ENCODE results near the gene FLNC. TPM values are rescaled to one million over a fixed set of nuclear protein-coding genes. Genes with fewer than 3 reads are reported as not detected.

FLNC gene
- total and polyA plus RNA-seq, 2 of the 4 experiments (the other 2 are of a cell fraction): 116 to 154 TPM

- H2AK5ac ChIP-seq (ENCODE audit: low read depth, low read length): no peak overlapping the region
- CTCF ChIA-PET: no interaction called here
- DNase-seq: no peak
- no peak overlapping the region for H2AK9ac ChIP-seq (replicated peaks; ENCODE audit: low read depth, low read length, poor library complexity)
- dilution Hi-C loops (cut with HindIII; ENCODE audit: low sequenced_read_pairs, unreplicated experiment) (no loop called here), intact Hi-C loops (cut with micrococcal nuclease) (no loop called here), in situ Hi-C loops (cut with MboI; ENCODE audit: low sequenced_read_pairs) (loop anchor here (25.0 kb wide), 1 partner anchor 424 kb away; the partner anchor contains the start of gene HILPDA)
- H4K91ac ChIP-seq (ENCODE audit: insufficient read depth, low read depth, low read length): no peak overlapping the region
- no peak overlapping the region for H4K5ac ChIP-seq (ENCODE audit: low read depth, low read length)
- POLR2A ChIA-PET (ENCODE audit: unreplicated experiment): no interaction called here
- H2BK5ac ChIP-seq (ENCODE audit: low read depth, low read length, poor library complexity, severe bottlenecking): no peak overlapping the region
- H3K4me1 ChIP-seq (ENCODE audit: control insufficient read depth, insufficient read depth, low read length): no peaks in the 10 kb centered on the region
- no peak overlapping the region for H3K4me2 ChIP-seq (ENCODE audit: low read depth, low read length)
- H3K14ac ChIP-seq (replicated peaks; ENCODE audit: low read depth, low read length): no peak overlapping the region
- H2BK20ac ChIP-seq (ENCODE audit: low read depth, low read length): no peak overlapping the region
- H3K79me1 ChIP-seq (ENCODE audit: low read depth in 1 of 2, low read length in 2 of 2): no peaks in the 10 kb centered on the region
- no peak overlapping the region for H3K27ac ChIP-seq (ENCODE audit: insufficient read depth, low read length)
- BruUV-seq (replicated peaks): no TSS peak
- TF ChIP-seq NFE2L2 (IDR thresholded peaks at IDR 0.05; ENCODE audit: low read depth, low read length) (no peak), CTCF (conservative IDR thresholded peaks at IDR 0.05; ENCODE audit: low read depth, low read length) (no peak), MAZ (IDR thresholded peaks at IDR 0.05; ENCODE audit: borderline replicate concordance, low read depth, low read length) (no peak), RCOR1 (IDR thresholded peaks at IDR 0.05; ENCODE audit: insufficient replicate concordance, low read length) (no peak), MAFK (IDR thresholded peaks at IDR 0.05; ENCODE audit: low read depth, low read length) (no peak), MXI1 (IDR thresholded peaks at IDR 0.05; ENCODE audit: borderline replicate concordance, low read depth, low read length) (no peak), CEBPB (IDR thresholded peaks at IDR 0.05; ENCODE audit: low read depth, low read length) (no peak), RAD21 (IDR thresholded peaks at IDR 0.05; ENCODE audit: low read length) (no peak), SMC3 (IDR thresholded peaks at IDR 0.05; ENCODE audit: low read depth, low read length) (no peak), CHD1 (IDR thresholded peaks at IDR 0.05; ENCODE audit: low read depth, low read length) (no peak), POLR2A (IDR thresholded peaks at IDR 0.05; ENCODE audit: low read depth, low read length) (no peak), RFX5 (IDR thresholded peaks at IDR 0.05; ENCODE audit: low read depth, low read length) (no peak), BHLHE40 (IDR thresholded peaks at IDR 0.05; ENCODE audit: low read depth, low read length) (no peak), FOS (IDR thresholded peaks at IDR 0.05; ENCODE audit: low read depth, low read length) (no peak), ELK1 (IDR thresholded peaks at IDR 0.05; ENCODE audit: borderline replicate concordance, low read depth, low read length) (no peak)
- TF ChIP-seq, protein P1, sequence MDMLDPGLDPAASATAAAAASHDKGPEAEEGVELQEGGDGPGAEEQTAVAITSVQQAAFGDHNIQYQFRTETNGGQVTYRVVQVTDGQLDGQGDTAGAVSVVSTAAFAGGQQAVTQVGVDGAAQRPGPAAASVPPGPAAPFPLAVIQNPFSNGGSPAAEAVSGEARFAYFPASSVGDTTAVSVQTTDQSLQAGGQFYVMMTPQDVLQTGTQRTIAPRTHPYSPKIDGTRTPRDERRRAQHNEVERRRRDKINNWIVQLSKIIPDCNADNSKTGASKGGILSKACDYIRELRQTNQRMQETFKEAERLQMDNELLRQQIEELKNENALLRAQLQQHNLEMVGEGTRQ (IDR thresholded peaks at IDR 0.05; ENCODE audit: low read depth, low read length): no peak
- H3K9me1 ChIP-seq (ENCODE audit: insufficient read depth, low read length): no peaks in the 10 kb centered on the region
- no peak overlapping the region for H3K56ac ChIP-seq (ENCODE audit: extremely low read depth, insufficient read depth, low read length)
- no peak overlapping the region for H3K9ac ChIP-seq (ENCODE audit: low read depth, low read length)
- H2BK15ac ChIP-seq (ENCODE audit: low read depth, low read length): no peak overlapping the region
- H3K4ac ChIP-seq (ENCODE audit: low read depth, low read length): no peak overlapping the region
- no peaks in the 10 kb centered on the region for H3K9me3 ChIP-seq (ENCODE audit: control insufficient read depth, insufficient read depth, low read length)
- ATAC-seq (ENCODE audit: low read depth): no peak
- no peak overlapping the region for H3K4me3 ChIP-seq (ENCODE audit: insufficient read depth, low read depth, low read length)
- 60% methylated on average over 6 of the region's 14 CpGs; no CpG with 5 or more reads in 1 of the 2 experiments for WGBS, 2 experiments (ENCODE audit: extremely low coverage in 2 of 2, insufficient read length in 1 of 2)
- H3K18ac ChIP-seq (ENCODE audit: low read depth, low read length): no peak overlapping the region
- no peak overlapping the region for H4K8ac ChIP-seq (ENCODE audit: low read depth in 2 of 2, low read length in 2 of 2)
- no peak overlapping the region for H3K23ac ChIP-seq (ENCODE audit: low read depth, low read length)
- H4K20me1 ChIP-seq (ENCODE audit: insufficient read depth, low read length): peaks cover 4% of the 10 kb centered on the region; the same call in 1 of the 2 replicates
- no peak overlapping the region for H2BK120ac ChIP-seq (ENCODE audit: low read depth, low read length)
- no peak overlapping the region for H2AFZ ChIP-seq (replicated peaks; ENCODE audit: low read length, poor library complexity)
- no peaks in the 10 kb centered on the region for H3K36me3 ChIP-seq (ENCODE audit: control insufficient read depth, insufficient read depth, low read length)
- H3K27me3 ChIP-seq (ENCODE audit: control insufficient read depth, insufficient read depth, low read length): peaks cover 15% of the 10 kb centered on the region
Observed at GRCh38 chr7:128886391-128887168, 56.4 kb downstream of the FLNC start.

Data from IMR-90 (cell line).